ENCODE results near the gene APOA5. TPM values are rescaled to one million over a fixed set of nuclear protein-coding genes. Genes with fewer than 3 reads are reported as not detected.

APOA5 gene
- total and polyA plus RNA-seq, 2 experiments from 2014 or later: 0.18 to 0.35 TPM

GRCh38 chr11:116740741-116741140 lies 50.9 kb downstream of the APOA5 start:
- H3F3A ChIP-seq (replicated peaks; ENCODE audit: low read depth): no peaks in the 10 kb centered on the region; the same call in 1 of the 2 replicates
- Mint-ChIP-seq H3K4me3 (no peak overlapping the region), H3K27ac (no peak overlapping the region), H3K36me3 (ENCODE audit: low read depth) (no peaks in the 10 kb centered on the region; the same call in 2 of the 3 replicates), H3K4me1 (peaks cover 22% of the 10 kb centered on the region), H3K27me3 (ENCODE audit: insufficient read depth, low read depth, poor library complexity) (peaks cover 2% of the 10 kb centered on the region), H3K9me3 (no peaks in the 10 kb centered on the region)
- DNase-seq (ENCODE audit: low spot score) (no peak), ATAC-seq (no peak)
- H3K79me2 ChIP-seq (replicated peaks; ENCODE audit: insufficient read depth): no peaks in the 10 kb centered on the region
- H3K4me3 ChIP-seq: no peak overlapping the region
- no peaks in the 10 kb centered on the region for H3K27me3 ChIP-seq (ENCODE audit: insufficient read depth)
- H3K27ac ChIP-seq (ENCODE audit: low read depth): no peak overlapping the region
- H3K4me1 ChIP-seq (ENCODE audit: insufficient read depth): peaks cover 7% of the 10 kb centered on the region; the same call in 1 of the 2 replicates
- H3K4me2 ChIP-seq: no peak overlapping the region
- no peak overlapping the region for H2AFZ ChIP-seq
- no peak for TF ChIP-seq STAT1 (IDR thresholded peaks at IDR 0.05; ENCODE audit: unreplicated experiment)
- TF ChIP-seq REST (IDR thresholded peaks at IDR 0.05; ENCODE audit: unreplicated experiment): no peak
- TF ChIP-seq JUNB (IDR thresholded peaks at IDR 0.05; ENCODE audit: unreplicated experiment): no peak
- no peak for TF ChIP-seq CTCF (conservative IDR thresholded peaks at IDR 0.05; ENCODE audit: low read depth in 2 of 2)
- TF ChIP-seq EZH2 (IDR thresholded peaks at IDR 0.05; ENCODE audit: low read depth, unreplicated experiment): no peak
- no peak for TF ChIP-seq ETS1 (IDR thresholded peaks at IDR 0.05)
- TF ChIP-seq ZNF462 (CRISPR knock-in tag; IDR thresholded peaks at IDR 0.05): no peak
- no peak for TF ChIP-seq EZH2phosphoT487 (IDR thresholded peaks at IDR 0.05; ENCODE audit: unreplicated experiment)
- TF ChIP-seq ZNF331 (CRISPR knock-in tag; IDR thresholded peaks at IDR 0.05; ENCODE audit: low read depth): no peak
- TF ChIP-seq POLR2AphosphoS5 (IDR thresholded peaks at IDR 0.05; ENCODE audit: low read depth): no peak
- no peaks in the 10 kb centered on the region for H3K9me2 ChIP-seq (ENCODE audit: insufficient read depth)
- no peaks in the 10 kb centered on the region for H4K20me1 ChIP-seq (replicated peaks; ENCODE audit: insufficient read depth)
- no peaks in the 10 kb centered on the region for H3K36me3 ChIP-seq (ENCODE audit: insufficient read depth)
